Activated T-cell treated with anti-CD3 and anti-CD28 coated beads for 1 hour (primary cell): Measurements from ENCODE around the gene TMEM89.

Source experiments
- DNase-seq: peaks from one replicate; pipeline ENCODE4 v3.0.0-alpha.2; 2020; ENCODE audit warnings: low read depth

The TMEM89 gene

DNA sequence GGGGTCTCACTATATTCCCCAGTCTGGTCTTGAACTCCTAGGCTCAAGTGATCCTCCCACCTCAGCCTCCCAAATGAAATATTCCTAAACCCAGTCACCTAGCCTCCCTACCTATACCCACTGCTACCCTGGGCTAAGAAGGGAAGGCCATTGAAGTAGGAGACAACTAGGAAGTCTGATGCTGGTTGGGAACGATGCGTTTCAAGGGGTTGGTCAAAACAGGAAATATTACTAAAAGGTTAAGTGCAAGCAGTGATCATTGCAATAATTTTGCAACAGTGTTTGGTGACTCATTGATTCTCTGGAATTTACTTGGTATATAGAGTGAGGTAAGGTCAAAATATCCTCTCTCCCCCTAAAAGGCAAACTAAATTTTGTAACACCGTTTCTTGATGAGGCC lies 7.5 kb downstream of the TMEM89 start:
- no peak for DNase-seq

- DNase-seq, result no peak
Observed at GRCh38 chr3:48612309-48612708, 9.3 kb downstream of the TMEM89 start.

- DNase-seq, result peak; percentile 90
Observed at GRCh38 chr3:48609088-48610005, 12.2 kb downstream of the TMEM89 start, which contains the start of gene UQCRC1. Gene UQCRC1, minus strand, starts transcription at chr3:48609646. Its CDS starts 26 bp downstream, at chr3:48609620.

DNA sequence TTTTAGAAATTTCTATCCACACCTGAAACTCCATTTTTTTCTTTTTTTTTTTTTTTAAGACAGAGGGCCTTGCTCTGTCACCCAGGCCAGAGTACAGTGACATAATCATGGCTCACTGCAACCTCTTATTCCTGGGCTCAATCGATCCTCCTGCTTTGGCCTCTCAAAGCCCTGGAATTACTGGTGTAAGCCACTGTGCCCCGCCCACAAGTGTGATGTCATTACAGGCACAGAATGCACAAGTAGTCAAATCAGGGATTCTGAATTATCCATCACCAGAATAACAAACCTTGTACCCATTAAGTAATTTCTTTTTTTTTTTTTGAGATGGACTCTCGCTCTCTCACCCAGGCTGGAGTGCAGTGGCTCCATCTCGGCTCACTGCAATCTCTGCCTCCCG lies 14.1 kb downstream of the TMEM89 start:
- DNase-seq, result no peak

- no peak for DNase-seq
Observed at GRCh38 chr3:48601622-48601994, 20.0 kb downstream of the TMEM89 start.

GRCh38 chr3:48600711-48601621 lies 20.6 kb downstream of the TMEM89 start:
- no peak for DNase-seq

DNA sequence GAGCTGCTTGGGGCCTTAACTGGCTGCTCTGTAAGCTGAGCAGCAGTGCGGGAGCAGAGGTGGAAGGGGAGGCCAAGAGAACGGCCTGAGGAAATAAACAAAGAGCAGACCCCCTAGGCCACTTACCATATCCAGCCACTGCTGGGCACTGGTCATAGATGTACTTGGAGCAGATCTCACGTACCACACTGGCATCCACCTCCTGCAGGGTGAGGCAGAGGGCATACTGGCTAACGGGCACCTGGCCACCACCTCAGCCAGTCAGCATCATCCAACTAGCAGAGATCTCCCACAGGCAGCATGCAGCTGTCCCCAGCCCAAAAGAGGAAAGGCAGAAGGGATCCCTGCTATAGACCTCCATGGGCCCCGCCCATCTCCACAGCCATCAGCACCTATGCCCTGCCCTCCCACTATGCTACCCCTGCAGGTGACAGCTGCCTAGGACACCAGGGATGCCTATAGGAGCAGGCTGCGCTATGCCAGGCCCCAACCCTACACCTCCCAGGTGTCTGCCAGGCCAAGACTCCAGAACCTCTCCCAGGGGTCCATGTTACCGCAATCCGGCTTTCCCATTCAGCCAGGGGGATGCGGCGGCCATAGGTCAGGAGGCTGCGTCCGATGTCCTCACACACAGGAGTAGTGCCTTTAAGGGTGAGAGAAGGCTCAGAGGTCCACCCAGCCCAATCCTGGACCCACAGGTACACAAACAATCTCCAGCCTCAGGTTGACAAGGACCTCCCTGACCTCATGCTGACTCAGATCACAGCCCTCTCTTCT lies 21.9 kb downstream of the TMEM89 start:
- DNase-seq, result no peak

- DNase-seq, result no peak
Observed at GRCh38 chr3:48599077-48599501, 22.5 kb downstream of the TMEM89 start.

GRCh38 chr3:48598323-48599076 lies 23.1 kb downstream of the TMEM89 start:
- no peak for DNase-seq

DNA sequence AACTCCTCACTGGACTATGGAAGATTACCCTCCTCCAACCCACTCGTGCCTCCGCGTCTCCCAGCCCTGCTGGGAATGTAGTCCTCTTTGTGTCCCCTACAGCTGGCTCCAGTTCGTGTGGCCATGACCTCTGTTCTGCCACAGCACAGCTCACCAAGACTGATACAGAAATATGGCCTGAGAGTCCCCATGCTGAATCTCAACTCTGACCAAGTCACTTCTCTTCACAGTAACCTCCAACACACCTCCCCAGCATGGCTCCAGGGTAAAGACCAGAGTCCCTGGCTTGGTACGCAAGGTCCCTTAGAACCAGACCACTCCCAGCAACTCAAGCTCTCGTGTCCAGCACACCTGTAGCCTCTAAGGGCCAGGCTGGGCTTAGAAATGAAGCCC lies 24.2 kb downstream of the TMEM89 start:
- no peak for DNase-seq

DNA sequence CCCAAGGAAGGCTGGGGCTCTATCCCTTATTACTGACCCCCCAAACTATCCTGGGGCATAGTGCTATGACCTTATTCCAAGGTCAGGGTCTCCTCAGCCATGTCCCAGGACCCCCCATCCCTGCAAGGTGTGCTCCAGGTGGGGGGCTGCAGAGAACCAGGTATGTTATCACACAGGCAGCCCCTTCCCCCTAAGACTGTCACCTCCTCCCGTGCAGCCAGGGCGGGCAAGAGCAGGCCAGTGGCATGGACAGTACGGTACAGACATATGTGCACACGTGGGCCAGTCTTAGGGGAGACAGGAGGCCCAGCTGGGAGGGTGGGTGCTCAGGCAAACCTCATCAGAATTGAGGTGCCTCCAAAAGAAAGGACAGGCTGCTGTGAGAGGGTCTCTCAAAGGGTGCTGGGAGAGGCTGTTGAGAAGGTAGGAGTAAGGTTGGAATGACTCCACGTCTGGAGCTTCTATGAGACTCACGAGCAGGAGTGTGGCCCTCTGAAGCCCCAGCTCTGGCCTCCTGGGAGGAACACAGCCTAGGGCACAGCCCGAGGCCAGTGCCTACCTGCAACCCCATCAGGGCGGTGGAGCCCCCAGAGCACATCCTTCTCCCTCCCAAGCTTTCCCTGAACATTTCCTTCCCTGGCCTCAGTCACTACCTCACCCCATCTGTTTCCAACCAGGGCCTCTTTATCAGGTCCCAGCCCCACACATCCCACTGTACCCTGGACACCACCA lies 24.7 kb downstream of the TMEM89 start:
- no peak for DNase-seq

- no peak for DNase-seq
Observed at GRCh38 chr3:48596157-48596556, 25.4 kb downstream of the TMEM89 start.

GRCh38 chr3:48595526-48596121 lies 25.9 kb downstream of the TMEM89 start:
- DNase-seq, result no peak

DNA sequence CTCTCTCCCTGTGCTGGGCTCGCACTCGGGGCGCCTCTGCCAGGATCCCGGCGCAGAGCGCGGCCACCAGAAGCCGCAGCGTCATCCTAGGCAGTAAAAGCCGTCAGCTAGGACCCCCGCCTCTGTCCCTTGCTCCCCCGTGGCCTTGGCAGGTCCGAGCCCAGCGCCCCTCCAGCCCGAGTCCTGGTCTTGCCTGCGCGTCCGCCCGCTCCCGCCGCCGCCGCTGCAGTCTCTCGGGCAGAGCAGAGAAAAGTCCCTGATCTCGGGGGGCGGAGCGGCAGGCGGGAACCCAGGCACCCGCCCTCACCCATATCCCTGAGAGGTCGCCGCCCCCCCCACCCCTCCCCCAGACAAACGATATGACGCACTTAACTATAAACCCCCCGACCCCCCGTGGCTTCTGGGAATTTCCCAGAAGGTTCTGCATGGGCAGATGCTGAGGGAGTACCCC lies 26.5 kb downstream of the TMEM89 start, which contains the start of gene COL7A1:
Gene COL7A1 (minus strand): TSS at position 255 of the 451 bp plus-strand sequence. CDS start 170 bp downstream, at position 85.
- DNase-seq, result no peak

GRCh38 chr3:48594417-48595049 lies 27.0 kb downstream of the TMEM89 start:
- DNase-seq, result no peak

- no peak for DNase-seq
Observed at GRCh38 chr3:48593337-48593736, 28.2 kb downstream of the TMEM89 start.

DNA sequence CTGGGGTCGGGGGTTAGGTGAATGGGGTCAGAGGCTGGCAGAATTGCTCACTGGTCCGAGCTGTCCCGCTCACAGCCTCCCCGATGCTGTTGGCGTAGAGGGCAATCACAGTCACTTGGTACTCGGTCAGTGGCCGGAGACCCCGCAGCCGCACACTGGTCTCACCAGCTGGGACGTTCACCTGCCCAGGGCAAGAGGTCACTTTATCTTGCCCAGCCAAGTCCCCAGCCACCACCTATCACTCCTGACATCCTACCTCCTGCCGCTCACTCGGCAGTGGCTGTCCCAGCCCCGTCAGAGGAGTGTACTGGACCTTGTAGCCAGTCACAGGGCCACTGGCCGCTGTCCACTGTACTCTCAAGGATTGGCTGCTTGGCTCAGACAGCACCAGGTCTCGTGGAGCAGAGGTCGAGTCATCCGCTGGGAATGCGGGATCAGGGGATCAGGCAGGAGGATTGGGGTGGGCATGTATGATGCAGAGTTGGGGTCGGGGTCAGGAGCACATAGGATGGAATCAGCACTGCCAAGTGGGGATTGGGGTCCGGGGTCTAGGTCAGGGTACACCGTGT lies 29.0 kb downstream of the TMEM89 start:
- no peak for DNase-seq

DNA sequence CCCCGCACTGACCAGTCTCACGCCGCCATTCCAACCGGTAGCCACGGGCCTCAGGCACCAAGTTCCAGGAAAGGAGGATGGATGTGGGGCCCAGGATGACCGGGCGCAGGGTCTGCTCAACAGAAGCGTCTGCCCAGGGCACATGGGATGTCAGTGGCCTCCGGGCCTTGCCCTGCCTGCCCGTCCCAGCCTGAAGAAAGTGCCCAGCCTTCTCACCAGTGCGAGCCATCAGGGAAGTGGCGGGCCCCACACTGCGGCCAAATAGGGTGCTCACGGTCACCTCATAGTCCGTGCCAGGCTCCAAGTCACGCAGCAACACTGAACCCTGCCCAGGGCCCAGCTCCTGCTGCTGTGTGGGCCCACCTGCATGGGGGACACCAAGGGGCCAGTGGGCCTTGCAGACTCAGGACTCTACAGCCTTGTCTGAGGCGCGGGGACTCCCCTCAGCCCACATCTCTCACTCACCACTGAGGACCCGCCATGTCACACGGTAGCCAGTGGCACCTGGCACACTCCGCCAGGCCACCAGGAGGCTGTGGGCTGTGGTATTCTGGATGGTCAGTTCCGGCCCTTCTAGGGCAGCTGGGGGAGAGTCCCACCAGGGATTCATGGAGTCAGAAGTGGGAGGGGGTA lies 29.6 kb downstream of the TMEM89 start:
- DNase-seq, result no peak

- DNase-seq, result no peak
Observed at GRCh38 chr3:48591436-48591835, 30.1 kb downstream of the TMEM89 start.
